HG03571 (cell line): ENCODE measurements around the gene TAS2R60.
"Not testable (repeated sequence)": the region's sequence is repeated elsewhere in the genome, so short reads cannot be mapped to it uniquely, and the experiment has no call there.

Experiments
- ATAC-seq: cut with Tn5 transposase; IDR thresholded peaks from one replicate; pipeline ENCODE4 v1.9.1; 2021; ENCODE audit not compliant: unreplicated experiment

The TAS2R60 gene

GRCh38 chr7:143443153-143443552 lies at the start of gene TAS2R60:
Gene TAS2R60 (plus strand): TSS chr7:143443453. CDS start chr7:143443453, 0 bp downstream.
- no peak for ATAC-seq

GRCh38 chr7:143394068-143394467 lies 49.2 kb upstream of the TAS2R60 start:
- ATAC-seq: no peak

GRCh38 chr7:143394777-143395176 lies 48.5 kb upstream of the TAS2R60 start:
- ATAC-seq: no peak

- ATAC-seq: no peak
These were observed 47.8 kb upstream of the TAS2R60 start for GRCh38 chr7:143395187-143396149.

GRCh38 chr7:143396182-143396581 lies 47.1 kb upstream of the TAS2R60 start:
- ATAC-seq: no peak

- ATAC-seq: no peak
These were observed 46.4 kb upstream of the TAS2R60 start for GRCh38 chr7:143396625-143397556.

- no peak for ATAC-seq
These were observed 45.3 kb upstream of the TAS2R60 start for GRCh38 chr7:143397710-143398530.

GRCh38 chr7:143398616-143399015 lies 44.6 kb upstream of the TAS2R60 start:
- ATAC-seq: no peak

GRCh38 chr7:143399151-143399550 lies 44.1 kb upstream of the TAS2R60 start:
- ATAC-seq: no peak

GRCh38 chr7:143399642-143400041 lies 43.6 kb upstream of the TAS2R60 start:
- ATAC-seq: no peak

GRCh38 chr7:143401265-143401664 lies 42.0 kb upstream of the TAS2R60 start:
- ATAC-seq: no peak

GRCh38 chr7:143402233-143402632 lies 41.0 kb upstream of the TAS2R60 start:
- ATAC-seq: not testable (repeated sequence)

GRCh38 chr7:143405173-143406001 lies 37.9 kb upstream of the TAS2R60 start:
- no peak for ATAC-seq

GRCh38 chr7:143406002-143406357 lies 37.3 kb upstream of the TAS2R60 start:
- no peak for ATAC-seq

GRCh38 chr7:143407287-143408251 lies 35.7 kb upstream of the TAS2R60 start:
- ATAC-seq: no peak

GRCh38 chr7:143408252-143408685 lies 35.0 kb upstream of the TAS2R60 start:
- ATAC-seq: no peak

GRCh38 chr7:143408686-143409561 lies 34.3 kb upstream of the TAS2R60 start, which contains the start of gene EPHA1:
Gene EPHA1 (minus strand): TSS chr7:143408856. CDS start chr7:143408805, 51 bp downstream.
- no peak for ATAC-seq
